ENCODE measurements around the gene DNAH12. TPM values are rescaled to one million over a fixed set of nuclear protein-coding genes. Genes with fewer than 3 reads are reported as not detected.
A peak's percentile ranks its signal among the peaks of the same experiment; 100 is the strongest.
"Not testable (repeated sequence)": the region's sequence is repeated elsewhere in the genome, so short reads cannot be mapped to it uniquely, and the experiment has no call there.

The DNAH12 gene
- polyA plus RNA-seq, 4 donors: 0.90 to 1.1 (median 1.1) TPM

GRCh38 chr3:57420001-57420400, 124.1 kb downstream of the DNAH12 start:
- no peak for DNase-seq (ENCODE audit: low read depth in 4 of 4, low spot score in 3 of 4)

- no peak for DNase-seq (ENCODE audit: low read depth in 4 of 4, low spot score in 3 of 4)
Measured at GRCh38 chr3:57411715-57412114, 132.4 kb downstream of the DNAH12 start.

GRCh38 chr3:57409471-57409870, 134.7 kb downstream of the DNAH12 start:
- DNase-seq (ENCODE audit: low read depth in 4 of 4, low spot score in 3 of 4): no peak

DNA sequence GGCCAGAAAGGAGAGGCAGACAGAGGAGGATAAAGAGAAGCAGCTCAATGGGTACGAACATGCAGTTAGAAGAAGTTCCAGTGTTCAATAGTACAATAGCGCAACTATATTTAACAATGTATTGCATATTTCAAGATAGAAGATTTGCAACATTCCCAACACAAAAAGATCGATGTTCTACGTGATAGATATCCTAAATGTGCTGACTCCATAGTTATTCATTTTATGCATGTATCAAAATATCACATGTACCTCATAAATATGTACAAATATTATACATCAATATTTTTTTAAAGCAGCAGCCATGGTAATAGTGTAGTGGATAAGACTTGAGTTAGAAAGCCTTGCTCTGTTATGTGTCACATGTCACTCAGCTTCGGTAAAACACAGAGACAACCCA, 141.5 kb downstream of the DNAH12 start:
- DNase-seq (ENCODE audit: low read depth in 4 of 4, low spot score in 3 of 4): no peak

GRCh38 chr3:57397175-57398026, 146.7 kb downstream of the DNAH12 start:
- no peak for DNase-seq (ENCODE audit: low read depth in 4 of 4, low spot score in 3 of 4)

GRCh38 chr3:57393977-57394376, 150.2 kb downstream of the DNAH12 start:
- no peak for DNase-seq (ENCODE audit: low read depth in 4 of 4, low spot score in 3 of 4)

DNA sequence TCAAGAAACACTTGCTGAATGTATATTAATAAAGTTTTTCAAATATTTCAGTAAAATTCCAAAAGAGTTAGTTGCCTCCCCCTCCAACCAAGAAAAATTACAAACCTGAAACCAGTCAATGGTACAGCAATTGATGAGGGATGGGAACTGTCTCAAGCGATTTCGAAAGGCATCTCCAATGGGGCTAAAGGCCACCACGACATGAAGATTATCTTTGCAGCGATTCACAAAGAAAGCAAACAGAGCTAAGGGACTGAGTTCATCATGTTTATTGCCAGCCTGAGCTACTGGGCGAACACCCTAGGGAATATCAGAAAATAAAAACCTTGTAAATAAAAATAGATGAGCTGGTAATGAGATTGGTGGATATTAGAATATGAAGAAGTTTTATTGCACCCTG, 152.4 kb downstream of the DNAH12 start:
- no peak for DNase-seq (ENCODE audit: low read depth in 4 of 4, low spot score in 3 of 4)

DNA sequence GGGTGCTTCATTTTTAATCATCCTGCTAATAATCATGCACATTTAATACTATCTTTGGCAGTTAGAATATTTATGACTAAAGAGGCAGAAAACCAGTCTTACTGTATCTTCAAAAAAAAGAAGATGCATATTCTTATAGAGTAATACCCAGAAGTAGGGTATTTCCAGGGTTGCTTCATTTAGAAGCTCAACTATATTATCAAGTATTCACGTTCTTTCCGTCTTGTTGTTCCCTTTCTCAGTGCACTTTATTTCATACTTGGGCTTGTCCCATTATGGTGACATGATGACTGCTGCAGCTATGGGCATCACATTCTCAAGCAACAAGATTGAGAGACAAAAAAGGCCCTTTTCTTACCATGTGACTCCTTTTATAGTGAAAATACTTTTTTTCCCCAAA, 154.9 kb downstream of the DNAH12 start:
- no peak for DNase-seq (ENCODE audit: low read depth in 4 of 4, low spot score in 3 of 4)

DNA sequence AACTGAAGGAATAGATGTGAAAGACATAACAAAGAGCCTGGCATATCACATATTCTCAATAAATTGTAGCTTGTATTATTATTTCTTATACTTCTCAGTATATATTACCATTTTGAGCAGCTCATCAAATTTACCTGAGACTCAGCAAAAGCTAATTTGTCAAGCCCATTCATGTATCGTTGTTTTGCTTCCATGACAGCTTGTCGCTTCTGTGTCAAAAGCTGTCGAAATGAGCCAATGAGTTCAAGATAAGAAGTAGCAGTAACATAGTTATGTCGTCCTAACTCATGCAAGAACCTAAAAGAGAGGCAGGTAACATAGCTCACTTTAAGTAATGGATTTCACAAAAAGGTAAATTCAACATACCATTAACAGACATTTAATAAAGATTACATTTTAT, 157.8 kb downstream of the DNAH12 start:
- DNase-seq (ENCODE audit: low read depth in 4 of 4, low spot score in 3 of 4): no peak

DNA sequence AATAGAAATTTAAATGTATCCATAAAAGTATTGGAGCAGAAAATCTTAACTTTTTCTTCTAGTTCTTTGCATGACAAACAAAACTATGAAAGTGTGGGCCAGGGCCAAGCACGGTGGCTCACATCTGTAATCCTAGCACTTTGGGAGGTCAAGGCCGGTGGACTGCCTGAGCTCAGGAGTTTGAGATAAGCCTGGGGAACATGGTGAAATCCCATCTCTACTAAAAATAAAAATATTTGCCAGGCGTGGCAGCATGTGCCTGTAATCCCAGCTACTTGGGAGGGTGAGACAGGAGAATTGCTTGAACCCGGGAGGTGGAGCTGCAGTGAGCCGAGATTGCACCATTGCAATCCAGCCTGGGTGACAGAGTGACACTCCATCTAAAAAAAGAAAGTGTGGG, 158.6 kb downstream of the DNAH12 start:
- DNase-seq (ENCODE audit: low read depth in 4 of 4, low spot score in 3 of 4): no peak

DNA sequence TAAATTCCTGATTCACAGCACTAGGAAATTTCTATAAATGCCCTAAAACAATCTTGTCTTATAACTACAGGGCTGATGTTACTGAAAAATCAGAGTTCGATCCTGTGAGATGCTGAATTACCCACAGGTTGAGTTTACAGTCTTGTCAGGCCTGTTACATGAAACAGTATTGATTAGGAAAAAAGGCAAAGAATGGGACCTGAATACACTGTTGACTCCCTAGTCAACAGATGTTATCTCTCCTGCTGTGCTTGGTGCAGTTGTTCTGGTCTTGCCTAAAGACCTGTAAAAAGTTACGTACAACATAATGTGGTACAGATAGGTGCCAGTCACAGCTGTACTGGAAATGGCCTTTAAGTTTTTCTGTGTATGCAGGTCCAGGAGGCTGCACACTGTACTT, 160.3 kb downstream of the DNAH12 start:
- no peak for DNase-seq (ENCODE audit: low read depth in 4 of 4, low spot score in 3 of 4)

DNA sequence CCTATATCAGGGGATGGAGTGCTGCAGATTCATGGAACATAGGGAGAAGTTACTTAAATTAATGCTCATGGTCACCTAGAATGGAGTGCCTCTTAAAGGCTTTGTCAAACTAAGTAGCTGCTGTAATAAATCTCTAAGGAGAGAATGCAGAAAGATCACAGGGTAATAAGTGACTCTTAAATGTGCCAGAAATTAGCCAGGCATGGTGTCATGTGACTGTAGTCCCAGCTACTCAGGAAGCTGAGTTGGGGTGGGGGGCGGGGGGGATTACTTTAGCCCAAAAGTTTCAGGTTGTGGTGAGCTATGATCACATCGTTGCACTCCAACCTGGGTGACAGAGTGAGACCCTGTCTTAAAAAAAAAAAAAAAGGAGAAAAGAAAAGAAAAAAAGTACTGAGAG, 160.7 kb downstream of the DNAH12 start:
- DNase-seq (ENCODE audit: low read depth in 4 of 4, low spot score in 3 of 4): peak; percentile 3 to 27 (median 8)

DNA sequence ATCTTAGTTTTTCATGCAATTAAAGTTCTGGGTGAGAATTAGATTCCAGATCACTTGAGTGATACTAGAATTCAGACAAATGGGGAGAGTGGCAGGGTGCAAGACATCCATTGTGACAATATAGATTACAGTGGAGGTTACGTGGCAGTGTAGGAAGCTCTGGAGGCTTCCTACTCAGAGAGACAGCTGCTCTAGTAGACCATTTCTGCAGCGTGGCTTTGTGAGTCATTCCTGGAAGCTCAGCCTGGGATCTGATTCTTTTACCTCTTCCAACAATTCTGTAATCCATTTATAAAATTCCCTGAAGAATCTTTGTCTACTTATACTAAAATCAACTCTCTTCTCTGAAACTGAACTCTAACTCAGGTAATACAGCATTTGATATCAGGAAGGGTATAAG, 161.2 kb downstream of the DNAH12 start:
- DNase-seq (ENCODE audit: low read depth in 4 of 4, low spot score in 3 of 4): no peak

DNA sequence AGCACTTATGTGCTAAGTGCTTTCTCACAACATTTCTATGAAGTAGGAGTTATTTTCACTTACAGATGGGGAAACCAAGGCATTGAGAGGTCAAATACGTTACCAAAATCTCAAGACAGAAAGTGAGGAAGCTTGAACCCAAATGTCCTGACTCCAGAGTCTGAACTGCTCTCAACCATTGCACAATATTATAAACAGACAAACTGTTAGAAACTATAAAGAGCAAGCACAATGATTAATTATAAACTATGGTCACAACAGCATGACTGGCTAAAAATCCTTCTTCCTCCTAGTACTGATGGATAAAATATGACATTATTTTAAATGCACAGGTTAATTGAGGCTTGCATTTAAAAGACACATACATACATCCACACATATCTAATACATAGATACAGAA, 173.8 kb downstream of the DNAH12 start:
- no peak for DNase-seq (ENCODE audit: low read depth in 4 of 4, low spot score in 3 of 4)

GRCh38 chr3:57365089-57365488, 179.1 kb downstream of the DNAH12 start:
- not testable (repeated sequence) for DNase-seq (ENCODE audit: low read depth in 4 of 4, low spot score in 3 of 4)

DNA sequence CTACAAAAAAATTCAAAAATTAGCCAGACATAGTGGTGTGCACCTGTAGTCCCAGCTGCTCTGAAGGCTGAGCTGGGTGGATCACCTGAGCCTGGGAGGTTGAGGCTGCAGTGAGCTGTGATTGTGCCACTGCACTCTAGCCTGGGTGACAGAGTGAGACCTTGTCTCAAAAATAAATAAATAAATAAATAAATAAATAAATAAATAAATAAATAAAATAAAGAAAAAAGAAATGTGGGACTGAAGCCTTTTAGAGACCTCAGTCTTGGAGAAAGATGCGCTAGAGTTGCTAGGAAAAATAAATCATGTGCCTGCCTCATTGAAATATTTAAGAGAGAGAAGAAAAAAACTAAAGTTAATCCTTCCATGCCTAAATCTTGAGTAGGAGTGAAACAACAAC, 187.9 kb downstream of the DNAH12 start:
- DNase-seq (ENCODE audit: low read depth in 4 of 4, low spot score in 3 of 4): not testable (repeated sequence)

DNA sequence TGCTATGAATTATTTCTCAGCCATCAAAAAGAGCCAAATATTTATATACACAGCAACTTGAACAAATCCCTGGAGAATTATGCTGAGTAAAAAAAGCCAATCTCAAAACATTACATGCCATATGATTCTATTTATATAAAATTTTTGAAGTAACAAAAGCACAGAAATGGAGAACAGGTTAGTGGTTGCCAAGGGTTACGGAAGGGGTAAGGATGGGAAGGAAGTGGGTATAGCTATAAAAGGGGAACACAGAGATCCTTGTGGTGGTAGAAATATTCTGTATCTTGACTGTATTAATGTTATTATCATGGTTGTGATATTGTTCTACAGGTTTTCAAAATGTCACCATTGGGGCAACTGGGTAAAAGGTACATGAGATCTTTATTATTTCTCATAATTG, 189.4 kb downstream of the DNAH12 start:
- DNase-seq (ENCODE audit: low read depth in 4 of 4, low spot score in 3 of 4): no peak

DNA sequence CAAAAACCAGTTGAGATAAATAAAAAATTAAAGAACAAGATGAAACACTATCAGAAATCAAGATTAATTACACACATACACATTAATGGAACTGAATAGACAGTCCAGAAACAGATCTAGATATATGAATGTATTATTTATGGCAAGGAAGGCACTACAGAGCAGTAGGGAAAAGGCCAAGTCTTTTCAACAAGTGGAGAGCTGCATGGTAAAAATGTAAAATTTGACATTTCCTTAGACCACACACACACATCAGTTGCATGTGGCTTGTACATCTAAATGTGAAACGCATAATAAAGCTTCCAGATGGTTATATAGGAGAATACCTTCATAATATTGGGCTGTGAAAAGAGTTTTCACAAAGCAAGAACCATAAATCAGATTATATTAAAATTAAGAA, 193.9 kb downstream of the DNAH12 start:
- DNase-seq (ENCODE audit: low read depth in 4 of 4, low spot score in 3 of 4): no peak

GRCh38 chr3:57339071-57339642, 205.0 kb downstream of the DNAH12 start:
- DNase-seq (ENCODE audit: low read depth in 4 of 4, low spot score in 3 of 4): not testable (repeated sequence)

GRCh38 chr3:57338272-57339070, 205.7 kb downstream of the DNAH12 start:
- DNase-seq (ENCODE audit: low read depth in 4 of 4, low spot score in 3 of 4): not testable (repeated sequence)

- DNase-seq (ENCODE audit: low read depth in 4 of 4, low spot score in 3 of 4): no peak
Measured at GRCh38 chr3:57335283-57335938, 208.7 kb downstream of the DNAH12 start.

Measured in right renal pelvis (tissue), 4 donors.